HCT116 (cell line): Measurements from ENCODE around the gene NPIPA5. TPM values are rescaled to one million over a fixed set of nuclear protein-coding genes. Genes with fewer than 3 reads are reported as not detected.

Source experiments
- ATAC-seq: fragments of 200-7000 bp; cut with Tn5 transposase; 2 replicates; pipeline ENCODE4 v1.9.1; 2020; ENCODE audit warnings: mild to moderate bottlenecking, moderate library complexity
- BruUV-seq: library from RNA; stranded (reverse); fragments of 400-500 nt; replicated peaks from 2 replicates; lab custom pipeline; 2021; lab: Mats Ljungman, UMichigan
- CTCF ChIA-PET: fragments of 300-600 bp; sonication (Branson Sonifier 250); formaldehyde crosslinking; loops from one replicate; lab custom pipeline; 2021; ENCODE audit warnings: antibody characterized with exemption; lab: Charles Lee
- POLR2A ChIA-PET: fragments of 300-600, 350-600 bp; sonication (Branson Sonifier 250); formaldehyde crosslinking; loops from one replicate; lab custom pipeline; 2021; ENCODE audit warnings: antibody characterized with exemption; lab: Charles Lee
- RAD21 ChIA-PET, 2 experiments: fragments of 300-600 bp; sonication (Branson Sonifier 250); formaldehyde crosslinking; loops; one replicate each; lab custom pipeline; 2023; ENCODE audit warnings: low total read pairs in 2 of 2; ENCODE audit not compliant: uncharacterized antibody in 2 of 2, unreplicated experiment in 2 of 2, low non-redundant PET in 1 of 2; lab: Charles Lee
- DNase-seq: peaks from one replicate; pipeline ENCODE4 v3.0.0-alpha.2; 2010; ENCODE audit warnings: low read depth, low spot score
- H2AFZ ChIP-seq: fragments of 200-600 bp; shearing (Covaris generic), sonication (generic); 2 replicates; pipeline ENCODE4 v1.6.1; 2017; ENCODE audit warnings: low read depth, mixed run types, mixed read lengths, antibody characterized with exemption, low read length; ENCODE audit not compliant: poor library complexity, severe bottlenecking
- H3K27ac ChIP-seq: 2 replicates; pipeline ENCODE4 v1.5.1; 2012; ENCODE audit warnings: low read depth, low read length
- H3K27me3 ChIP-seq: fragments of 200-600 bp; sonication (generic); 2 replicates; pipeline ENCODE4 v1.6.1; 2016; ENCODE audit warnings: mixed run types, low read length, mixed read lengths; ENCODE audit not compliant: insufficient read depth
- H3K36me3 ChIP-seq, 2 experiments: fragments of 200-500 bp in 1 of 2; fragments of 200-600 bp in 1 of 2; sonication (Bioruptor generic) in 1 of 2; sonication (generic) in 1 of 2; 2 replicates each; pipeline versions ENCODE4 v1.5.1 to v1.6.1; 2014 to 2016; ENCODE audit warnings: low read length in 2 of 2, inconsistent platforms in 1 of 2, mixed read lengths in 1 of 2, mixed run types in 1 of 2; ENCODE audit not compliant: insufficient read depth in 2 of 2, control insufficient read depth in 1 of 2
- H3K4me1 ChIP-seq, 2 experiments: fragments of 200-600 bp in 1 of 2; sonication (generic) in 1 of 2; 2 replicates each; pipeline versions ENCODE4 v1.5.1 to v1.6.1; 2012 to 2017; ENCODE audit warnings: low read length in 2 of 2, inconsistent platforms in 1 of 2, mild to moderate bottlenecking in 1 of 2, mixed read lengths in 1 of 2, mixed run types in 1 of 2, moderate library complexity in 1 of 2; ENCODE audit not compliant: insufficient read depth in 2 of 2, control insufficient read depth in 1 of 2
- H3K4me2 ChIP-seq: fragments of 200-600 bp; sonication (generic); 2 replicates; pipeline ENCODE4 v1.6.1; 2017; ENCODE audit warnings: mixed run types, low read length, mixed read lengths
- H3K4me3 ChIP-seq, 2 experiments: fragments of 200-600 bp in 1 of 2; sonication (generic) in 1 of 2; replicated peaks in 1 of 2; 2 replicates each; pipeline ENCODE4 v1.5.1; 2011 to 2016; ENCODE audit warnings: low read length in 2 of 2, control low read depth in 1 of 2, low read depth in 1 of 2, mild to moderate bottlenecking in 1 of 2, mixed read lengths in 1 of 2, mixed run types in 1 of 2
- H3K79me2 ChIP-seq: fragments of 200-600 bp; sonication (generic); 2 replicates; pipeline ENCODE4 v1.6.1; 2017; ENCODE audit warnings: mild to moderate bottlenecking, mixed run types, low read length, moderate library complexity, mixed read lengths; ENCODE audit not compliant: insufficient read depth
- H3K9ac ChIP-seq: fragments of 200-600 bp; sonication (generic); 2 replicates; pipeline ENCODE4 v1.6.1; 2016; ENCODE audit warnings: low read length, mixed read lengths
- H3K9me2 ChIP-seq: fragments of 200-600 bp; sonication (generic), shearing (Covaris generic); 2 replicates; pipeline ENCODE4 v1.6.1; 2017; ENCODE audit warnings: mixed run types, mild to moderate bottlenecking, moderate library complexity; ENCODE audit not compliant: insufficient read depth
- H3K9me3 ChIP-seq, 2 experiments: fragments of 200-500 bp in 1 of 2; fragments of 200-600 bp in 1 of 2; sonication (Bioruptor generic) in 1 of 2; sonication (generic) in 1 of 2; 2 replicates each; pipeline ENCODE4 v1.6.1; 2014 to 2017; ENCODE audit warnings: low read length in 2 of 2, mixed read lengths in 2 of 2, inconsistent platforms in 1 of 2, low read depth in 1 of 2, mild to moderate bottlenecking in 1 of 2, mixed run types in 1 of 2, moderate library complexity in 1 of 2; ENCODE audit not compliant: control insufficient read depth in 1 of 2, insufficient read depth in 1 of 2
- H4K20me1 ChIP-seq: fragments of 200-600 bp; sonication (generic), shearing (Covaris generic); 2 replicates; pipeline ENCODE4 v1.6.1; 2017; ENCODE audit warnings: mixed run types, mild to moderate bottlenecking, moderate library complexity; ENCODE audit not compliant: insufficient read depth
- ATF3 ChIP-seq: IDR thresholded peaks from 2 replicates; pipeline ENCODE4 v1.6.1; 2012
- CBX3 ChIP-seq: IDR thresholded peaks from 2 replicates; pipeline ENCODE4 v1.6.1; 2012; ENCODE audit warnings: low read depth
- CEBPB ChIP-seq: IDR thresholded peaks from 2 replicates; pipeline ENCODE4 v1.6.1; 2012; ENCODE audit warnings: low read depth
- CTCF ChIP-seq, 3 experiments: fragments of 200-600 bp in 1 of 3; sonication (generic) in 1 of 3; IDR thresholded peaks in 2 of 3; conservative IDR thresholded peaks in 1 of 3; 2 replicates each; pipeline ENCODE4 v1.5.1; 2012 to 2017; ENCODE audit warnings: low read depth in 2 of 3, low read length in 2 of 3, antibody characterized with exemption in 1 of 3, borderline replicate concordance in 1 of 3, control low read depth in 1 of 3, mild to moderate bottlenecking in 1 of 3, mixed read lengths in 1 of 3, mixed run types in 1 of 3, moderate library complexity in 1 of 3; ENCODE audit not compliant: insufficient read depth in 1 of 3
- EGR1 ChIP-seq: IDR thresholded peaks from 2 replicates; pipeline ENCODE4 v1.6.1; 2012; ENCODE audit warnings: low read depth
- ELF1 ChIP-seq: IDR thresholded peaks from 2 replicates; pipeline ENCODE4 v1.6.1; 2012; ENCODE audit warnings: low read depth, borderline replicate concordance
- EZH2 ChIP-seq: fragments of 200-600 bp; sonication (generic); IDR thresholded peaks from 2 replicates; pipeline ENCODE4 v1.6.1; 2017; ENCODE audit warnings: antibody characterized with exemption, mixed run types
- EZH2phosphoT487 ChIP-seq: fragments of 200-600 bp; IDR thresholded peaks from 2 replicates; pipeline ENCODE4 v1.6.1; 2018; ENCODE audit warnings: antibody characterized with exemption, borderline replicate concordance
- FOSL1 ChIP-seq: IDR thresholded peaks from 2 replicates; pipeline ENCODE4 v1.6.1; 2012; ENCODE audit warnings: low read depth
- JUND ChIP-seq: IDR thresholded peaks from 2 replicates; pipeline ENCODE4 v1.6.1; 2012
- MAX ChIP-seq: IDR thresholded peaks from 2 replicates; pipeline ENCODE4 v1.6.1; 2012
- POLR2A ChIP-seq: IDR thresholded peaks from 2 replicates; pipeline ENCODE4 v1.7.0; 2011; ENCODE audit warnings: borderline replicate concordance; ENCODE audit not compliant: insufficient read depth, insufficient read length; ENCODE audit errors: extremely low read depth
- REST ChIP-seq: IDR thresholded peaks from 2 replicates; pipeline ENCODE4 v1.6.1; 2012; ENCODE audit warnings: low read depth
- SIN3A ChIP-seq: IDR thresholded peaks from 2 replicates; pipeline ENCODE4 v1.6.1; 2012; ENCODE audit warnings: low read depth
- SP1 ChIP-seq: IDR thresholded peaks from 2 replicates; pipeline ENCODE4 v1.6.1; 2012; ENCODE audit warnings: low read depth
- YY1 ChIP-seq: IDR thresholded peaks from 2 replicates; pipeline ENCODE4 v1.6.1; 2011; ENCODE audit warnings: low read length, low read depth, moderate library complexity, mild to moderate bottlenecking; ENCODE audit not compliant: insufficient replicate concordance; ENCODE audit errors: extremely low read depth
- ZBTB33 ChIP-seq: IDR thresholded peaks from 2 replicates; pipeline ENCODE4 v1.6.1; 2011; ENCODE audit warnings: mild to moderate bottlenecking, low read length, moderate library complexity; ENCODE audit not compliant: insufficient replicate concordance; ENCODE audit errors: extremely low read depth
- ZNF274 ChIP-seq: fragments of 200-500 bp; sonication (Bioruptor generic); IDR thresholded peaks from 2 replicates; pipeline ENCODE4 v1.6.1; 2014; ENCODE audit warnings: mild to moderate bottlenecking, low read depth, low read length, inconsistent platforms
- intact Hi-C: fragments of 100-400 bp; cut with micrococcal nuclease; formaldehyde crosslinking; loops from 2 replicates; pipeline ENCODE4 v1.10.0; 2022
- total RNA-seq: library from RNA; stranded (reverse); gene quantifications from one replicate; pipeline ENCODE4 v1.2.1, GENCODE V29; 2021; ENCODE audit not compliant: unreplicated experiment

Gene NPIPA5
- total RNA-seq, 1 experiment from 2014 or later = 9.3 TPM

- intact Hi-C loops = no loop called here
- no peak for TF ChIP-seq CBX3
- no peak for TF ChIP-seq ATF3
- no peak for TF ChIP-seq POLR2A
- no peak for TF ChIP-seq EGR1
- no peak for TF ChIP-seq EZH2
- no peak for TF ChIP-seq CEBPB
- TF ChIP-seq YY1 = no peak
- TF ChIP-seq SIN3A = no peak
- no peak for TF ChIP-seq SP1
- no peak for TF ChIP-seq ELF1
- TF ChIP-seq MAX = no peak
- no peak for TF ChIP-seq REST
- TF ChIP-seq ZBTB33 = no peak
- no peak for TF ChIP-seq JUND
- TF ChIP-seq ZNF274 = no peak
- TF ChIP-seq CTCF (IDR thresholded peaks at IDR 0.05 in 2 of 3, conservative IDR thresholded peaks at IDR 0.05 in 1 of 3; ENCODE audit: borderline replicate concordance in 1 of 3, insufficient read depth in 1 of 3, low read depth in 2 of 3, low read length in 2 of 3) = no peak
- TF ChIP-seq FOSL1 = no peak
- TF ChIP-seq EZH2phosphoT487 = no peak
- H3K27ac ChIP-seq = no peak overlapping the region
- H2AFZ ChIP-seq = no peak overlapping the region
- H3K4me3 ChIP-seq = no peak overlapping the region
- RAD21 ChIA-PET = no interaction called here
- CTCF ChIA-PET = no interaction called here
- POLR2A ChIA-PET = no interaction called here
- ATAC-seq (no peak), DNase-seq (no peak)
- no peaks in the 10 kb centered on the region for H3K36me3 ChIP-seq
- no peaks in the 10 kb centered on the region for H3K4me1 ChIP-seq
- H4K20me1 ChIP-seq = no peaks in the 10 kb centered on the region
- H3K9ac ChIP-seq = no peak overlapping the region
- no peaks in the 10 kb centered on the region for H3K79me2 ChIP-seq
- no TSS peak for BruUV-seq
- no peaks in the 10 kb centered on the region for H3K9me3 ChIP-seq
- H3K27me3 ChIP-seq = no peaks in the 10 kb centered on the region
- no peak overlapping the region for H3K4me2 ChIP-seq
- H3K9me2 ChIP-seq = no peaks in the 10 kb centered on the region
Observed at GRCh38 chr16:15404792-15405191, 26.7 kb upstream of the NPIPA5 start.
